Panc1 (cell line): Measurements from ENCODE around the gene ENOX1. TPM values are rescaled to one million over a fixed set of nuclear protein-coding genes. Genes with fewer than 3 reads are reported as not detected.

Experiments used
- ATAC-seq: fragments of 200-7000 bp; cut with Tn5 transposase; 2 replicates; pipeline ENCODE4 v1.9.1; 2020; ENCODE audit warnings: mild to moderate bottlenecking, moderate library complexity
- BruUV-seq: library from RNA; stranded (reverse); fragments of 400-500 nt; replicated peaks from 2 replicates; lab custom pipeline; 2021; lab: Mats Ljungman, UMichigan
- CTCF ChIA-PET: fragments of 300-600 bp; sonication (Branson Sonifier 250); formaldehyde crosslinking; loops from one replicate; lab custom pipeline; 2022; ENCODE audit warnings: antibody characterized with exemption; lab: Charles Lee
- POLR2A ChIA-PET: fragments of 300-600 bp; sonication (Branson Sonifier 250); formaldehyde crosslinking; loops from one replicate; lab custom pipeline; 2022; ENCODE audit warnings: antibody characterized with exemption; lab: Charles Lee
- DNase-seq: peaks from one replicate; pipeline ENCODE4 v3.0.0-alpha.2; 2010; ENCODE audit warnings: low read depth, low spot score
- H3K27ac ChIP-seq: 2 replicates; pipeline ENCODE4 v1.5.1; 2011; ENCODE audit warnings: mild to moderate bottlenecking, low read length, inconsistent platforms
- H3K27me3 ChIP-seq: fragments of 200-500 bp; sonication (Bioruptor generic); 2 replicates; pipeline ENCODE4 v1.6.0; 2014; ENCODE audit warnings: low read length, inconsistent platforms; ENCODE audit not compliant: control insufficient read depth, insufficient read depth
- H3K36me3 ChIP-seq: fragments of 200-500 bp; sonication (Bioruptor generic); 2 replicates; pipeline ENCODE4 v1.5.1; 2014; ENCODE audit warnings: inconsistent platforms, mild to moderate bottlenecking, low read length, moderate library complexity; ENCODE audit not compliant: control insufficient read depth, insufficient read depth
- H3K4me1 ChIP-seq: 2 replicates; pipeline ENCODE4 v1.5.1; 2011; ENCODE audit warnings: inconsistent platforms, mild to moderate bottlenecking, low read length, moderate library complexity; ENCODE audit not compliant: control insufficient read depth, insufficient read depth
- H3K4me3 ChIP-seq, 2 experiments: 2 replicates each; pipeline ENCODE4 v1.5.1; 2011 to 2012; ENCODE audit warnings: low read depth in 2 of 2, low read length in 2 of 2, mild to moderate bottlenecking in 2 of 2, inconsistent platforms in 1 of 2, moderate library complexity in 1 of 2
- H3K9me3 ChIP-seq: fragments of 200-500 bp; sonication (Bioruptor generic); 2 replicates; pipeline ENCODE4 v1.5.1; 2014; ENCODE audit warnings: low read depth, mild to moderate bottlenecking, inconsistent platforms, low read length, moderate library complexity; ENCODE audit not compliant: control insufficient read depth, insufficient read depth
- POLR2AphosphoS5 ChIP-seq: IDR thresholded peaks from 2 replicates; pipeline ENCODE4 v1.6.1; 2012; ENCODE audit warnings: mild to moderate bottlenecking, low read depth, low read length, moderate library complexity
- SIN3A ChIP-seq: IDR thresholded peaks from 2 replicates; pipeline ENCODE4 v1.6.1; 2012; ENCODE audit warnings: low read depth, mild to moderate bottlenecking, low read length, moderate library complexity, borderline replicate concordance; ENCODE audit not compliant: insufficient read depth
- TCF7L2 ChIP-seq: IDR thresholded peaks from 2 replicates; pipeline ENCODE4 v1.6.1; 2011; ENCODE audit warnings: mild to moderate bottlenecking, low read depth, low read length, inconsistent platforms
- in situ Hi-C: cut with HindIII; loops from 2 replicates; pipeline ENCODE4 v1.10.0; 2016; ENCODE audit warnings: low sequenced_read_pairs, low pct_unique_long_range_greater_than_20kb
- intact Hi-C: fragments of 100-400 bp; cut with micrococcal nuclease; formaldehyde crosslinking; loops from one replicate; pipeline ENCODE4 v1.10.0; 2022; ENCODE audit not compliant: unreplicated experiment
- total RNA-seq: library from RNA; stranded (reverse); gene quantifications from one replicate; pipeline ENCODE4 v1.2.1, GENCODE V29; 2021; ENCODE audit not compliant: unreplicated experiment
- TF ChIP-seq, protein P1 (sequence below), 2 experiments: IDR thresholded peaks; 2 replicates each; pipeline ENCODE4 v1.6.1; 2011 to 2012; ENCODE audit warnings: low read depth in 2 of 2, control low read depth in 1 of 2, low read length in 1 of 2, mild to moderate bottlenecking in 1 of 2, moderate library complexity in 1 of 2; ENCODE audit not compliant: insufficient read depth in 1 of 2
- TF ChIP-seq, protein P2 (sequence below): fragments of 450-650 bp; IDR thresholded peaks from 2 replicates; pipeline ENCODE4 v1.5.1; 2017; ENCODE audit warnings: mild to moderate bottlenecking

ENOX1 gene
- total RNA-seq, 1 experiment from 2014 or later = 0.23 TPM

DNA sequence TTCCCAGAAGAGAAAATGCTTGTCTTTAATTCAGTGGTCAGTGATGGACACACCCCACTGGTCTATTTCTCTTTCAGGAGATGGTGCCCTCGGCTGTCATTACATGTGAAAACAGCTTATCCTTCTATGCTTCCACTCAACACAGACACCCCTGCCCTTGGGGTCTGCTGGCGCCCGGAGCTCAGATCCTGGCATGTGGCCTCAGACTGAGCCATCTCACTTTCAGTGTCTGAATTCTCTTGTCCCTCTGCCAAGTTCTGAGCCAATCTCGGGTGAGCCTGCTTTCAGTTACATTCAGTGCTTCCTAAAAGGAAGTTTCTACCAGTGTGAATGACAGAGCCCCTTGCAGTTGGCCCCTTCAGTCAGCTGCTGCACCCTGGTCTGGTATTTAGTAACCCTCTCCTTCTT is 469.8 kb downstream of the ENOX1 start:
- intact Hi-C loops (no loop called here), in situ Hi-C loops (no loop called here)
- DNase-seq = no peak
- no peak for ATAC-seq
- CTCF ChIA-PET = no interaction called here
- H3K27ac ChIP-seq = no peak overlapping the region
- H3K4me1 ChIP-seq = no peaks in the 10 kb centered on the region
- no peak overlapping the region for H3K4me3 ChIP-seq
- no TSS peak for BruUV-seq
- H3K27me3 ChIP-seq = no peaks in the 10 kb centered on the region
- POLR2A ChIA-PET = no interaction called here
- H3K36me3 ChIP-seq = no peaks in the 10 kb centered on the region
- TF ChIP-seq POLR2AphosphoS5 = no peak
- H3K9me3 ChIP-seq = no peaks in the 10 kb centered on the region

- ChIA-PET CTCF (no interaction called here), POLR2A (no interaction called here)
- Histone ChIP-seq H3K4me1 (no peaks in the 10 kb centered on the region), H3K4me3 (no peak overlapping the region), H3K36me3 (no peaks in the 10 kb centered on the region), H3K27me3 (no peaks in the 10 kb centered on the region), H3K27ac (no peak overlapping the region), H3K9me3 (no peaks in the 10 kb centered on the region)
- BruUV-seq = no TSS peak
- ATAC-seq = no peak
- no peak for DNase-seq
- TF ChIP-seq TCF7L2 (no peak), POLR2AphosphoS5 (no peak), SIN3A (no peak)
- TF ChIP-seq, protein P1, sequence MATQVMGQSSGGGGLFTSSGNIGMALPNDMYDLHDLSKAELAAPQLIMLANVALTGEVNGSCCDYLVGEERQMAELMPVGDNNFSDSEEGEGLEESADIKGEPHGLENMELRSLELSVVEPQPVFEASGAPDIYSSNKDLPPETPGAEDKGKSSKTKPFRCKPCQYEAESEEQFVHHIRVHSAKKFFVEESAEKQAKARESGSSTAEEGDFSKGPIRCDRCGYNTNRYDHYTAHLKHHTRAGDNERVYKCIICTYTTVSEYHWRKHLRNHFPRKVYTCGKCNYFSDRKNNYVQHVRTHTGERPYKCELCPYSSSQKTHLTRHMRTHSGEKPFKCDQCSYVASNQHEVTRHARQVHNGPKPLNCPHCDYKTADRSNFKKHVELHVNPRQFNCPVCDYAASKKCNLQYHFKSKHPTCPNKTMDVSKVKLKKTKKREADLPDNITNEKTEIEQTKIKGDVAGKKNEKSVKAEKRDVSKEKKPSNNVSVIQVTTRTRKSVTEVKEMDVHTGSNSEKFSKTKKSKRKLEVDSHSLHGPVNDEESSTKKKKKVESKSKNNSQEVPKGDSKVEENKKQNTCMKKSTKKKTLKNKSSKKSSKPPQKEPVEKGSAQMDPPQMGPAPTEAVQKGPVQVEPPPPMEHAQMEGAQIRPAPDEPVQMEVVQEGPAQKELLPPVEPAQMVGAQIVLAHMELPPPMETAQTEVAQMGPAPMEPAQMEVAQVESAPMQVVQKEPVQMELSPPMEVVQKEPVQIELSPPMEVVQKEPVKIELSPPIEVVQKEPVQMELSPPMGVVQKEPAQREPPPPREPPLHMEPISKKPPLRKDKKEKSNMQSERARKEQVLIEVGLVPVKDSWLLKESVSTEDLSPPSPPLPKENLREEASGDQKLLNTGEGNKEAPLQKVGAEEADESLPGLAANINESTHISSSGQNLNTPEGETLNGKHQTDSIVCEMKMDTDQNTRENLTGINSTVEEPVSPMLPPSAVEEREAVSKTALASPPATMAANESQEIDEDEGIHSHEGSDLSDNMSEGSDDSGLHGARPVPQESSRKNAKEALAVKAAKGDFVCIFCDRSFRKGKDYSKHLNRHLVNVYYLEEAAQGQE (IDR thresholded peaks at IDR 0.05; ENCODE audit: insufficient read depth in 1 of 2, low read depth in 2 of 2, low read length in 1 of 2) = no peak
- TF ChIP-seq, protein P2, sequence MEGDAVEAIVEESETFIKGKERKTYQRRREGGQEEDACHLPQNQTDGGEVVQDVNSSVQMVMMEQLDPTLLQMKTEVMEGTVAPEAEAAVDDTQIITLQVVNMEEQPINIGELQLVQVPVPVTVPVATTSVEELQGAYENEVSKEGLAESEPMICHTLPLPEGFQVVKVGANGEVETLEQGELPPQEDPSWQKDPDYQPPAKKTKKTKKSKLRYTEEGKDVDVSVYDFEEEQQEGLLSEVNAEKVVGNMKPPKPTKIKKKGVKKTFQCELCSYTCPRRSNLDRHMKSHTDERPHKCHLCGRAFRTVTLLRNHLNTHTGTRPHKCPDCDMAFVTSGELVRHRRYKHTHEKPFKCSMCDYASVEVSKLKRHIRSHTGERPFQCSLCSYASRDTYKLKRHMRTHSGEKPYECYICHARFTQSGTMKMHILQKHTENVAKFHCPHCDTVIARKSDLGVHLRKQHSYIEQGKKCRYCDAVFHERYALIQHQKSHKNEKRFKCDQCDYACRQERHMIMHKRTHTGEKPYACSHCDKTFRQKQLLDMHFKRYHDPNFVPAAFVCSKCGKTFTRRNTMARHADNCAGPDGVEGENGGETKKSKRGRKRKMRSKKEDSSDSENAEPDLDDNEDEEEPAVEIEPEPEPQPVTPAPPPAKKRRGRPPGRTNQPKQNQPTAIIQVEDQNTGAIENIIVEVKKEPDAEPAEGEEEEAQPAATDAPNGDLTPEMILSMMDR = no peak
- intact Hi-C loops (no loop called here), in situ Hi-C loops (no loop called here)
Observed at GRCh38 chr13:43316281-43316680, 470.5 kb downstream of the ENOX1 start.

- in situ Hi-C loops = no loop called here
- Histone ChIP-seq H3K4me1 (no peaks in the 10 kb centered on the region), H3K27ac (no peak overlapping the region), H3K27me3 (no peaks in the 10 kb centered on the region), H3K9me3 (no peaks in the 10 kb centered on the region), H3K36me3 (no peaks in the 10 kb centered on the region), H3K4me3 (no peak overlapping the region)
- no peak for TF ChIP-seq POLR2AphosphoS5
- TF ChIP-seq, protein P1 (IDR thresholded peaks at IDR 0.05; ENCODE audit: insufficient read depth in 1 of 2, low read depth in 2 of 2, low read length in 1 of 2) = no peak
- TF ChIP-seq SIN3A = no peak
- TF ChIP-seq, protein P2 = no peak
- no peak for TF ChIP-seq TCF7L2
- no TSS peak for BruUV-seq
- POLR2A ChIA-PET = no interaction called here
- ATAC-seq (no peak), DNase-seq (no peak)
- intact Hi-C loops = no loop called here
- CTCF ChIA-PET = no interaction called here
Observed at GRCh38 chr13:43315522-43315921, 471.2 kb downstream of the ENOX1 start.
